GM12873 (cell line): ENCODE results near the gene MMP15.

Experiments used
- TF ChIP-seq, protein P1 (sequence below): IDR thresholded peaks from 2 replicates; pipeline ENCODE4 v1.5.1; 2012; ENCODE audit warnings: low read depth, mild to moderate bottlenecking, moderate library complexity, low read length, control low read depth; ENCODE audit not compliant: insufficient read depth; ENCODE audit errors: missing control alignments

MMP15 gene

DNA sequence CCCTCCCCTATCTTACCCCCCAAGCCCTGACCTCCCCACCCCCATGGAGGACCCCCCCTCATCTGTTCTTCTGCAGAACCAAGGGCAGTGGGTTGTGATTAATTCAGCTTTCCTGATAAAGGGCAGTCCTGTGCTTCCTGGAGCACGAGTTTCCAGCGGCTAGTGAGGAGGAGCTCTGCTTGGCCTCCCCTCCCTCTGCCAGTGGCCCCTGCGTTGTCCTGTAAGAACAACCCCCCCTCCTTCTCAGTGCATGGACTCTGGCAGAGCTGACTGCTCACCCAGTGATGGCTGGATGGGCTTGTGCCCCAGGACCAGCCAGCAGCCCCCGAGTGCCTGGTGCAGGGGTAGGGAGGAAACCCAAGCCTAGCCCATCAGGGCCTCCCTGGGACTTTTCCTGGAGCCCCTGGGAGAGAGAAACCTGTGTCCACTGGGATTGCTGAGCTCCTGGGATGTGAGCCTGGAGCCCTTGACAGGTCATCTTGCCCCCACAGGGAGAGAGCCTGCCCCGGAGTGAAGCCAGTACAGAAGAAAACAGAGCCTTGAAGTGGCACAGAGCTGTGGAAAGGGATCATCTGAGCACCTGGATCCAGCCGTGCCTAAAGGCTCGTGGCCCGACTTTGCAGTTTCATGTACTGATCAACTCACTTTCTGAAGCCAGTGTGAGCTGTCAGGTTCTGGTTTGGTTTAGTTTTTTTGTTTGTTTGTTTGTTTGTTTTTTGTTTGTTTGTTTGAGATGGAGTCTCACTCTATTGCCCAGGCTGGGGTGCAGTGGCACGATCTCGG is 26.5 kb downstream of the MMP15 start:
- TF ChIP-seq, protein P1, sequence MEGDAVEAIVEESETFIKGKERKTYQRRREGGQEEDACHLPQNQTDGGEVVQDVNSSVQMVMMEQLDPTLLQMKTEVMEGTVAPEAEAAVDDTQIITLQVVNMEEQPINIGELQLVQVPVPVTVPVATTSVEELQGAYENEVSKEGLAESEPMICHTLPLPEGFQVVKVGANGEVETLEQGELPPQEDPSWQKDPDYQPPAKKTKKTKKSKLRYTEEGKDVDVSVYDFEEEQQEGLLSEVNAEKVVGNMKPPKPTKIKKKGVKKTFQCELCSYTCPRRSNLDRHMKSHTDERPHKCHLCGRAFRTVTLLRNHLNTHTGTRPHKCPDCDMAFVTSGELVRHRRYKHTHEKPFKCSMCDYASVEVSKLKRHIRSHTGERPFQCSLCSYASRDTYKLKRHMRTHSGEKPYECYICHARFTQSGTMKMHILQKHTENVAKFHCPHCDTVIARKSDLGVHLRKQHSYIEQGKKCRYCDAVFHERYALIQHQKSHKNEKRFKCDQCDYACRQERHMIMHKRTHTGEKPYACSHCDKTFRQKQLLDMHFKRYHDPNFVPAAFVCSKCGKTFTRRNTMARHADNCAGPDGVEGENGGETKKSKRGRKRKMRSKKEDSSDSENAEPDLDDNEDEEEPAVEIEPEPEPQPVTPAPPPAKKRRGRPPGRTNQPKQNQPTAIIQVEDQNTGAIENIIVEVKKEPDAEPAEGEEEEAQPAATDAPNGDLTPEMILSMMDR = no peak

DNA sequence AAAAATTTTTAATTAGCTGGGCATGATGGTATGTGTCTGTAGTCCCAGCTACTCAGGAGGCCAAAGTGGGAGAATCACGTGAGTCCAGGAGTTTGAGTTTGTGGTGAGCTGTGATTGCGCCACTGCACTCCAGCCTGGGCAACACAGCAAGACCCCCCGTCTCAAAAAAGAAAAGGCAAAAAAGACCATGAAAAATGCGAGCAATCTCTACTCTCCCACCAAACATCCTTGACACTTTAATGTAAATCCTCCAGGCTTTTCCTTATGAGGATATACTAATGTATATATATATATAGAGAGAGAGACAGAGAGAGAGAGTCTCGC is 28.1 kb downstream of the MMP15 start:
- TF ChIP-seq, protein P1 = no peak

DNA sequence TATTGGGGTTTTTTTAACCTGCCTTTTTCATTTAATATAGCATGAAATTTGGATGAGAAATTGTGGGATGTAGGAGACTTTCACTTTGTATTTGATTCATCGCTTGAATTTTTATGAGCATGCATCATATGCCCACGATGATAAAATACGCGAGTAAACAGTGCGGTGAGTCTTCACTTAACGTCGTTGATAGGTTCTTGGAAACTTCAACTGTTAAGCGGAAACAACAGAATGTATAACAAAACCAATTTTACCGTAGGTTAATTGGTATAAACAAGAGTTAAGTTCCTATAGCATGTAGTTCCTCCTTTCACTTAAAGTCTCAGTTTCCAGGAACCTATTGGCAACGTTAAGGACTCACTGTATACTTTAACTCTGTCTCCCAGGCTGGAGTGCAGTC is 28.7 kb downstream of the MMP15 start:
- TF ChIP-seq, protein P1 = no peak

DNA sequence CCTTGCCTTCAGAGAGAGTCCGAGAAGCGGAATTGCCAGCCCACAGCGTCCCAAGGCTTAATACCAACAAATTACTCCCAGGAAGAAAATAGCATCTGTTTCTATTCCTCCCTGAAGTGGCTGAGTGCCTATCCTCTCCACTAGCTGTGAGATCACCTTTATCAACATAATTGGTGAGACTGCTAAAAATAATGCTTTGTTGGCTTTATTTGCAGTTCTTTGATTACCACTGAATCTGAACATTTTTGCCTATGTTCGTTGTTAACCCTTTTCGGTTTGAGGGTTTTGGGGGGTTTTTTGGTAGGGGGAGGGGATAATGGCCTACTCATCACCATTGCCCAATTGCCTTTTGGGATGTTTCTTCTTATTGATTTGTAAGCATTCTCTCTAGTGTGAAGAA is 31.0 kb downstream of the MMP15 start:
- TF ChIP-seq, protein P1 = no peak

DNA sequence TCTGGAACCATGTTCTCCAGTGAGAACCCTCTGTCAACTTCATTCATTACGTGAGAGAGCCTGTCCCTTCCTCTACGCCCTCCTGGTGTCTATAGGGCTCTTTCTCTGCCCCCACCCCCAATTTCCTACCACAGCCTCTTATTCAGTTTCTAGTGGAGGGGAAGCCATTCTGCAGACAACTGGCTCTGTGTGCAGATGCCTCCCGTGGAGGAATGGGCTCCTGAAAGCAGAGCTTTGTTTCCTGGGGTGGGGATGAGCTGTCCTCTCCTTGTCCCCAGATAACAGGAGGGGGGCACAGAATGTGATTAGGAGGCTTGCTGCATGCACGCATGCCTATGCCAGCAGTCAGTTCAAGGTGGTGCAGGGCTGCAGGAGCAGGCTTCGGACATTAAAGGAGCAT is 31.6 kb downstream of the MMP15 start:
- TF ChIP-seq, protein P1 = no peak

DNA sequence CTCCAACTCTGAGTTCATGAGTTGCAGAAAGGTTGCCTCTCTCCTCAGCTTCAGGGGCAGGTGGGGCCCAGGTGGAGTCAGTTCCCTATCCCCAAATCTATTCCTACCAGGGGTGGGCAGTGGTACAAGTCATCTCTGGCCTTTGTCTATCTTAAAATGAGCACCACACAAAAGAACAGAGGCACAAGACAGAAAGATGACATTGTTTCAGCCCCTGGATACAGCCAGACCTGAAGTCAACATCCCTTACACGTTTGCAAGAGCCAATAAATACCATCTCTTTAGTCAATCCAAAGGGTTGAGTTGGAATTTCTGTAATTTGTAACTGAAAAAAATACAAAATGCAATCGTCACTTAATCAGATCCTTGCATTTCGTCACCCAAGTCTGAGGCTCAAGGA is 32.2 kb downstream of the MMP15 start:
- TF ChIP-seq, protein P1 = no peak

DNA sequence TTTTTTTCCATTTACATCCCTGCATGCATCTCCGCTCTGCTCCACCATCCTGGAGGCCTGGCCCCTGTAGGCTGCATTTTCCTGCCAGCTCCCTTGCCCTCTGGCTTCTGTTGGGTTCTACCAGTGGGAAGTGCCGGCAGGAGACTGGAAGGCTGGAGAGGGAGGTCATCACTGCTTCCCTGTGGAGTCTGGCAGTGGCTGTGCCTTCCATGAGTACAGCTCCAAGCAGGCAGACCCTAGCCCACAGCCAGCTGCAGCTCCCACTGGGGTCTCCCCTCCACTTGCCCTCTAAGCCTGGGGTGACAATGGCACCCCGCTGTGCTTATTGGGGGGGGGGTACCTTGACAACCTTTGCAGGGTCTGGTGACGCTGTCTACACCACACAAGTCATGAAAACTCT is 37.3 kb downstream of the MMP15 start:
- TF ChIP-seq, protein P1 = no peak
